Measurements from ENCODE around the gene SOX13. TPM values are rescaled to one million over a fixed set of nuclear protein-coding genes. Genes with fewer than 3 reads are reported as not detected.

Gene SOX13
- total RNA-seq, 1 donor, result 0.81 TPM

GRCh38 chr1:204103431-204103741 is 30.5 kb downstream of the SOX13 start:
- DNase-seq (ENCODE audit: low read depth in 2 of 3, low spot score in 2 of 3), result no peak

GRCh38 chr1:204104331-204105130 is 31.6 kb downstream of the SOX13 start:
- DNase-seq (ENCODE audit: low read depth in 2 of 3, low spot score in 2 of 3), result peak in 2 of 3 donors; percentile 70 to 74

- DNase-seq (ENCODE audit: low read depth in 2 of 3, low spot score in 2 of 3), result peak in 1 of 3 donors; percentile 42
Measured at GRCh38 chr1:204105131-204105515, 32.2 kb downstream of the SOX13 start.

GRCh38 chr1:204106825-204107224 is 33.9 kb downstream of the SOX13 start:
- no peak for DNase-seq (ENCODE audit: low read depth in 2 of 3, low spot score in 2 of 3)

- DNase-seq (ENCODE audit: low read depth in 2 of 3, low spot score in 2 of 3), result no peak
Measured at GRCh38 chr1:204107892-204108291, 35.0 kb downstream of the SOX13 start.

GRCh38 chr1:204108312-204109141 is 35.6 kb downstream of the SOX13 start:
- no peak for DNase-seq (ENCODE audit: low read depth in 2 of 3, low spot score in 2 of 3)

GRCh38 chr1:204110894-204111633 is 38.1 kb downstream of the SOX13 start:
- DNase-seq (ENCODE audit: low read depth in 2 of 3, low spot score in 2 of 3), result no peak

GRCh38 chr1:204112876-204113730 is 40.2 kb downstream of the SOX13 start:
- no peak for DNase-seq (ENCODE audit: low read depth in 2 of 3, low spot score in 2 of 3)

GRCh38 chr1:204113896-204114295 is 41.0 kb downstream of the SOX13 start:
- DNase-seq (ENCODE audit: low read depth in 2 of 3, low spot score in 2 of 3), result no peak

GRCh38 chr1:204114606-204115005 is 41.7 kb downstream of the SOX13 start:
- DNase-seq (ENCODE audit: low read depth in 2 of 3, low spot score in 2 of 3), result peak in 1 of 3 donors; percentile 39

GRCh38 chr1:204115116-204115515 is 42.2 kb downstream of the SOX13 start:
- DNase-seq (ENCODE audit: low read depth in 2 of 3, low spot score in 2 of 3), result no peak

GRCh38 chr1:204116539-204116938 is 43.6 kb downstream of the SOX13 start:
- no peak for DNase-seq (ENCODE audit: low read depth in 2 of 3, low spot score in 2 of 3)

GRCh38 chr1:204121840-204122555 is 49.1 kb downstream of the SOX13 start:
- no peak for DNase-seq (ENCODE audit: low read depth in 2 of 3, low spot score in 2 of 3)

GRCh38 chr1:204123376-204123775 is 50.5 kb downstream of the SOX13 start:
- DNase-seq (ENCODE audit: low read depth in 2 of 3, low spot score in 2 of 3), result peak in 1 of 3 donors; percentile 51

GRCh38 chr1:204124639-204125038 is 51.7 kb downstream of the SOX13 start:
- no peak for DNase-seq (ENCODE audit: low read depth in 2 of 3, low spot score in 2 of 3)

- no peak for DNase-seq (ENCODE audit: low read depth in 2 of 3, low spot score in 2 of 3)
Measured at GRCh38 chr1:204125759-204126351, 52.9 kb downstream of the SOX13 start.

- no peak for DNase-seq (ENCODE audit: low read depth in 2 of 3, low spot score in 2 of 3)
Measured at GRCh38 chr1:204126386-204126785, 53.5 kb downstream of the SOX13 start.

- no peak for DNase-seq (ENCODE audit: low read depth in 2 of 3, low spot score in 2 of 3)
Measured at GRCh38 chr1:204126956-204127355, 54.0 kb downstream of the SOX13 start.

GRCh38 chr1:204127597-204128242 is 54.8 kb downstream of the SOX13 start:
- peak in 2 of 3 donors; percentile 64 to 65 for DNase-seq (ENCODE audit: low read depth in 2 of 3, low spot score in 2 of 3)
